Peyer's patch (tissue), 4 donors: ENCODE data around the gene S100A11.

Experiments used
- POLR2A ChIP-seq, 2 donors: fragments of 450-650 bp; IDR thresholded peaks; one replicate each; pipeline ENCODE4 v1.5.1; 2017; ENCODE audit warnings: antibody characterized with exemption in 2 of 2, mild to moderate bottlenecking in 2 of 2, moderate library complexity in 2 of 2
- TF ChIP-seq, protein P1 (sequence below), 6 experiments: fragments of 450-650 bp in 4 of 6; fragments of 200-600 bp in 2 of 6; sonication (generic) in 1 of 6; IDR thresholded peaks; one replicate each; pipeline ENCODE4 v1.5.1; 2017 to 2019; ENCODE audit warnings: antibody characterized with exemption in 6 of 6, mild to moderate bottlenecking in 3 of 6, moderate library complexity in 1 of 6

- TF ChIP-seq, protein P1, sequence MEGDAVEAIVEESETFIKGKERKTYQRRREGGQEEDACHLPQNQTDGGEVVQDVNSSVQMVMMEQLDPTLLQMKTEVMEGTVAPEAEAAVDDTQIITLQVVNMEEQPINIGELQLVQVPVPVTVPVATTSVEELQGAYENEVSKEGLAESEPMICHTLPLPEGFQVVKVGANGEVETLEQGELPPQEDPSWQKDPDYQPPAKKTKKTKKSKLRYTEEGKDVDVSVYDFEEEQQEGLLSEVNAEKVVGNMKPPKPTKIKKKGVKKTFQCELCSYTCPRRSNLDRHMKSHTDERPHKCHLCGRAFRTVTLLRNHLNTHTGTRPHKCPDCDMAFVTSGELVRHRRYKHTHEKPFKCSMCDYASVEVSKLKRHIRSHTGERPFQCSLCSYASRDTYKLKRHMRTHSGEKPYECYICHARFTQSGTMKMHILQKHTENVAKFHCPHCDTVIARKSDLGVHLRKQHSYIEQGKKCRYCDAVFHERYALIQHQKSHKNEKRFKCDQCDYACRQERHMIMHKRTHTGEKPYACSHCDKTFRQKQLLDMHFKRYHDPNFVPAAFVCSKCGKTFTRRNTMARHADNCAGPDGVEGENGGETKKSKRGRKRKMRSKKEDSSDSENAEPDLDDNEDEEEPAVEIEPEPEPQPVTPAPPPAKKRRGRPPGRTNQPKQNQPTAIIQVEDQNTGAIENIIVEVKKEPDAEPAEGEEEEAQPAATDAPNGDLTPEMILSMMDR (IDR thresholded peaks at IDR 0.05), result no peak
- TF ChIP-seq POLR2A (IDR thresholded peaks at IDR 0.05), result no peak
Measured at GRCh38 chr1:152084853-152085252, 48.0 kb upstream of the S100A11 start.
